ENCODE data around the gene TOP3A. TPM values are rescaled to one million over a fixed set of nuclear protein-coding genes. Genes with fewer than 3 reads are reported as not detected.

The TOP3A gene
- polyA plus RNA-seq, 3 donors = 42.9 to 58.2 (median 53.7) TPM

- no peak for DNase-seq
These were observed 58.0 kb downstream of the TOP3A start for GRCh38 chr17:18256776-18257175.

DNA sequence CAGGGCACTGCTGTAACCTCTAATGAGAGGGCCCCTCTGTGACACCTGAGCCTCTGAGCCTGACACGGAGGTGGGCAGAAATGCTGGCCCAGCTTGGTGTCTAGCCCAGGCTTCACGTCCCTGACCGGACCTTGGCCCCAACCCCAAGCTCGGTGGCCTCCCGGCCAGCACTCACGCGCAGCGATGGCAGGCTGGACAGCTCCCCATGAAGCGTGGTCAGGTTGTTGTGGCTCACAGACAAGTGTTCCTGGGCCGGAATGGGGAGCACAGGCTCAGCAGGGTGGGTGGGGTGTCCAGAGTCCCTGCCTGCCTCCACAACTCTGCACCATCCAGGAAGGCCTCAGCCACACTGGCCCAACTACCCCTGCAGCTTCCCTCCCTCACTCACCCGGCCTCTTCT lies 58.4 kb downstream of the TOP3A start:
- no peak for DNase-seq

GRCh38 chr17:18254888-18255649 lies 59.7 kb downstream of the TOP3A start:
- DNase-seq = no peak

GRCh38 chr17:18253947-18254821 lies 60.6 kb downstream of the TOP3A start:
- no peak for DNase-seq

GRCh38 chr17:18253187-18253884 lies 61.5 kb downstream of the TOP3A start:
- DNase-seq = no peak

DNA sequence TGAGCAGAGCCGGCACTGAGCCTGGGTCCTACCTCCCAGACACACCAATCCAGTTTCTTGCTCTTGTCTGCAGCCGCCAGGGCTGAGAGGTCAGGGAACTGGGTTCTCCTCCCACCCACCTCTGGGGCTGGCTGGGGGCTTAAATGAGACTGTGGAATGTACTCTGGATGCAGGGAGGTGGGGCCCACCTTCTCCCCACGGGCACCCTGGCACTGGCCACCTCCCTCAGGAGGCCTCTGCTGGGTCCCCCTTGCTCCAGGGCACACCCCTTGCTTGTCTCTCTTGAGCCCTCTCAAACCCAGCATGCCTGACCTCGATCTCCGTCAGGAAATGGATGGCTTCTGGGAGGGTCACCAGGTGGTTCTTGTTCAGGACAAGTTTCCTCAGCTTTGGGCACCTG lies 62.6 kb downstream of the TOP3A start:
- DNase-seq = no peak

GRCh38 chr17:18251204-18251603 lies 63.6 kb downstream of the TOP3A start:
- no peak for DNase-seq

- no peak for DNase-seq
These were observed 64.1 kb downstream of the TOP3A start for GRCh38 chr17:18250708-18251107.

DNA sequence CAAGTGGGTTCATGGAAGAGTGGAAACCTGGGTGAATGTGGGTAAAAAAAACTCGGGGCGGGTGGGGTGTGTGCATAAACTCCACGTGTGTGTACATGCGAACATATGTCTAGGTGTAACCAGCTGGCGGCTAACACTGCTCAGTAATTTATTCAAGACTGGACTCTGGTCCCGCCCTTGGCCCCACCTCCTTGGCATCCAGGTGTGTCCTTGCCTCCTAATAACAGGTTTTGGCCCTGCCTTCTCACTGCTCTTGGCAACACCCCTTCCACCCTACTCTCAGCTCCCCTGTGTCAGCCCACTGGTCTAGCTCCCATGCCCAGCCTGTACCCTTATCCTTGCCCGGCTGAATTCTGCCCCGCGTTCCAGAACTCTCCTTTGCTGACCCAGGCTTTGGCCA lies 64.5 kb downstream of the TOP3A start:
- no peak for DNase-seq

- DNase-seq = no peak
These were observed 66.0 kb downstream of the TOP3A start for GRCh38 chr17:18248811-18249210.

- peak; percentile 72 for DNase-seq
These were observed 66.5 kb downstream of the TOP3A start for GRCh38 chr17:18248300-18248731.

DNA sequence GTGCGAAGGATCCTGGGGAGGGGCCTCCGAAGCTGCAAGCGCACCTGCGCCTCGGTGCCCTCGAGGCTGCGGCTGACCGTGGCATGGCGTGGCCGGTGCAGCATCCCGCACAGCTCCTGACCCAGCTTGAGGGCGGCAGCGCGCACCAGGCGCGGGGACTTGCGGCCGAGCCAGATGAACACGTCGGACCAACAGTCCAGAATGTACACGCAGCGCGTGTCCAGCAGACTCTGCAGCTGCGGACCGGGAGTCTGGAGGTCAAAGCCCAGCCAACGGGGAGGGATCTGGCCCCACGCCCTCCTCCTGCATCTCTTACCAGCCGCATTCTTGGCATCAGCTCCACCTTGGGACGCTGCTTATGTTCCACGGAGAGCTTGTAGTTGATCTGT lies 67.2 kb downstream of the TOP3A start:
- no peak for DNase-seq

DNA sequence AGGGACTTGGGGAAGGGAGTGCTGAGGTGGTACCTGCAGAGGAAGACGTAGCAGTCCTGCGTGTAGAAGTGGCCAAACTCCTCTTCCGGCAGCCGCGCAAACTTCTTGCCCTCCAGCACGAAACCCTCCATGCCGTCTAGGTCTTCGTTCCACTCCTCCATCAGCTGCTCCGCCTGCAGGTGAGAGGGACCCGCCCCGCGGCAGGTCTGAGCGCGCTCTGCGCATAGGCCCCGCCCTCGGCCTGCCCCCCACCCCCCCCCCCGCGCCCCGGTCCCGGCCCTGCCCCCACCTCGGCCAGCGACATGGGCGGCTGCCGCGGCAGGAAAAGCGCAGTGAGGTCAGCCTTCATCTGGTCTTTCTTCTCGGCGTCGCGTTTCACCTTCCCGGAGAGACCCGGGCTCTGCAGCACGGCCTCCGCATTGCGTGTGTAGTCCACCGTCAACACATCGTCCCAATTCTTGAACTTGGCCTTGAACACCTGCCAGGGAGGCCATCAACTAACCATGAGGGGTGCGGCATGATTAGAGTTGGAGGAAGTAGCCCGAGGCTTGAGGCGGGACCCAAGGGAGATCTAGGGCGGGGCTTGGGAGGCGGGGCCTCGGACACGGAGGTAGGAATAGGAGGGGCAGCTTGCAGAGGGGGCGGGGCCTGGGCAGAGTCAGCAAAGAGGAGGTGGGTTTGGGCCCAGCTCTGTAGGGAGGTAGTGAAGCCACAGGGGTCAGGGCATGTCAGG lies 67.7 kb downstream of the TOP3A start:
- peak; percentile 73 for DNase-seq

DNA sequence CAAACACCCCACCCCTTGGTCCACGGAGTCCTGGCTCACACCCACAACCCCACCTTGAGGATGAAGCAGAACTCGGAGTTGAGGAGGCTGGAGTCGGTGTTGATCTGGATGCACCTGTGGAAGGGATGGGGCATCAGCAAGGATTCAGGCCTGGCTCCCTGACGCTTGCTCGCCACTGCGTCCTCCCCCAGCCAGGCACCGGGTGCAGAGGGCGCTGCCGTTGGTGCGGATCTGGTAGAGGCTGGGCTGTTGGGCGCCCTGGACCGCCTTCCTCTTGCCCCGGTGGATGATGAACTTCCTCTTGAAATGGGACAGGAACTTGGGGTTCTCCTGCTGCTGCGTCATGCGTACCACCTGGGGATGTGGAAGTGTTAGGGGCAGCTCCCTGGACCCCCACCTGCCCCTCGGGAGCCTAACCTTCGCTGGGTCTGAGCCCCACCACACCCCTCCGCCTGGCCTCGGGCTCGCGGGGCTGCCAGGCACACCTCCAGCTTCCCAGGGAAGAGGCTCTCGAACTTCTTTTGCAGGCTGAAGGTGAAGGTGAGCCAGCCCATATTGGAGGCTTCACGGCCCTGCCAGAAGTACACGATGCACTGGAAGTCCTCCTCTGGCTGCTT lies 68.6 kb downstream of the TOP3A start:
- no peak for DNase-seq

DNA sequence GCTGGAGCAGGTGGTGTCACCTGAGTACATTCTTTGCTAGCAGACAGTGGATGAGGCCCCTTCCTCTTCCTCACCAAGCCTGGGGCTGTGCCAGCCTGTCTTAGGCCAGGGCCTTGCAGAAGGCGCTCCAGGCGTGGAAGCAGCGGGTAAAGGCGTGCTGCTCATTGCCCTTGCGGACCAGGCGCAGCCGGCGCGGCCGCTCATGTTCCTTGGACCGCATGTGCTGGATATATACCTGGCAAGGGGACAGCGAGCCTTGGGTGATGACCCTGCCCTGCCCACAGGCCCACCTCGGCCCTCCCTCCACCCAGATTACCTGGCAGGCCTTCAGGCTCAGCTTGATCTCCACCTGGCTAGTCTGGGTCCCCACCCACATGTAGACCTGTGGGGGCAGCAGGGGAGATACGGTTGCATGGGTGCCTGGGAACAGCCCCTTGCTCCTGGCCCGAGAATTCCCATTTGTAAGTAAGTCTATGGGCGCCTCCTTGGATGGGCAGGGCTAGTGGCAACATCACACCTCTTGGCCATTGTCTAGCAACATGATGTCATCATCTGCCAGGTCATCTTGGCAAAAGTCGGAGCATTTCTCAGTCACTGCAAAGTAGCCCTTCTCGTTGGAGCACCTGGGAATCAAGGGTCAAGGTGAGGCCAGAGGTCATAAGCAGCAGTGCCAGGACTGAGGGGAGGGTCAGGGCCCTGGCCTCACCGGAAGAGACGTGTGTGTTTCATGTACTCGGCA lies 69.6 kb downstream of the TOP3A start:
- DNase-seq = no peak

GRCh38 chr17:18241229-18241871 lies 73.4 kb downstream of the TOP3A start:
- DNase-seq = no peak

DNA sequence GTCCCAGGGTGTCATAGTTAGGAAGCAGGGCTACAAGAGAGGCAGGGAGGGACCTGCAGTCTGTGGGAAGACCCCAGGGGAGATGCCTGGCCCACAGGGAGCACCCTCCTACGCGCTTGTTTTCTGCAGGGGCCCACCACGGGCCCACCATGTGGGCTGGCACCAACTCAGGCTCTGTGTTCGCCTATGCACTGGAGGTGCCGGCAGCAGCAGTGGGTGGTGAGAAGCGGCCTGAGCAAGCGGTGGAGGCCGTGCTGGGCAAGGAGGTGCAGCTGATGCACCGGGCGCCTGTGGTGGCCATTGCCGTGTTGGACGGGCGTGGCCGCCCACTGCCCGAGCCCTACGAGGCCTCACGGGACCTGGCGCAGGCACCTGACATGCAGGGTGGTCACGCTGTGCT lies 74.3 kb downstream of the TOP3A start:
- no peak for DNase-seq

DNA sequence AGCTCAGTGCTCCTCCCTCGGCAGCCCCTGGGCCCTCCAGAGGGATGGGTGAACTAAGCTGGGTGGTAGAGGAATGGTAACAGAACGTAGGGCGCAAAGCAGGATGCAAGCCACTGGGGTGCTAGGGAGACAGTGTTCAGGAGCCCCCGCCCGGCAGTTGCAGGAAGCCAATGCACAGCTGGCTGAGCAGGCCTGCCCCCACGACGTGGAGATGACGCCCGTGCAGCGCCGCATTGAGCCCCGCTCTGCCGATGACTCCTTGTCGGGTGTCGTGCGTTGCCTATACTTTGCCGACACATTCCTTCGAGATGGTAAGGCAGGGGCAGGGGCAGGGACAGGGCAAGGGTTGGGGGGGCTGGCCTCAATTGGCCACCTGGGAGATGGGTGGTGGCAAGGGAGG lies 76.5 kb downstream of the TOP3A start:
- DNase-seq = no peak

DNA sequence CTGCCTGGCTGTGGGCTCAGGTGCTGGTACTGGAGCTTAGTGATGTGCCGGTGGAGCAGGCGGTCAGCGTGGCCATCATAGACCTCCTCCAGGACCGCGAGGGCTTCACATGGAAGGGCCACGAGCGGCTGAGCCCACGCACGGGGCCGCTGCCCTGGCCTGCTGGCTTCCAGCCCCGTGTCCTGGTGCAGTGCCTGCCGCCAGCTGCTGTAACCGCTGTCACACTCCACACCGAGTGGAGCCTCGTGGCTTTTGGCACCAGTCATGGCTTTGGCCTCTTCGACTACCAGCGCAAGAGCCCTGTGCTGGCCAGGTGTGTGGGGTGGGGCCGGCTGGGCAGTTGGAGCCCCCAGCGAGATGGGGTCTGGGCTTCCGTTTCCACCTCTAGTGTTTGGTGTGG lies 77.3 kb downstream of the TOP3A start:
- no peak for DNase-seq

- no peak for DNase-seq
These were observed 78.3 kb downstream of the TOP3A start for GRCh38 chr17:18236494-18236893.
